ENCODE measurements around the gene TOR1AIP1.

Gene TOR1AIP1

GRCh38 chr1:179925922-179926849 lies 44.1 kb downstream of the TOR1AIP1 start:
- H3K4me3 ChIP-seq (ENCODE audit: low read depth, low read length): no peak overlapping the region
- no peak for TF ChIP-seq POLR2A (IDR thresholded peaks at IDR 0.05; ENCODE audit: extremely low read depth, insufficient read length)
- no peak for TF ChIP-seq MYC (IDR thresholded peaks at IDR 0.05; ENCODE audit: low read depth, low read length)
- TF ChIP-seq CTCF (IDR thresholded peaks at IDR 0.05; ENCODE audit: low read depth, low read length): no peak
- TF ChIP-seq MAX (IDR thresholded peaks at IDR 0.05; ENCODE audit: low read depth, low read length): no peak
- DNase-seq (ENCODE audit: low read depth): peak; percentile 49

GRCh38 chr1:179926850-179927205 lies 44.7 kb downstream of the TOR1AIP1 start:
- no peak overlapping the region for H3K4me3 ChIP-seq (ENCODE audit: low read depth, low read length)
- no peak for DNase-seq (ENCODE audit: low read depth)
- no peak for TF ChIP-seq MYC (IDR thresholded peaks at IDR 0.05; ENCODE audit: low read depth, low read length)
- TF ChIP-seq CTCF (IDR thresholded peaks at IDR 0.05; ENCODE audit: low read depth, low read length): no peak
- no peak for TF ChIP-seq POLR2A (IDR thresholded peaks at IDR 0.05; ENCODE audit: extremely low read depth, insufficient read length)
- TF ChIP-seq MAX (IDR thresholded peaks at IDR 0.05; ENCODE audit: low read depth, low read length): no peak

- no peak for DNase-seq (ENCODE audit: low read depth)
- TF ChIP-seq MYC (IDR thresholded peaks at IDR 0.05; ENCODE audit: low read depth, low read length) (no peak), POLR2A (IDR thresholded peaks at IDR 0.05; ENCODE audit: extremely low read depth, insufficient read length) (no peak), MAX (IDR thresholded peaks at IDR 0.05; ENCODE audit: low read depth, low read length) (no peak), CTCF (IDR thresholded peaks at IDR 0.05; ENCODE audit: low read depth, low read length) (no peak)
- H3K4me3 ChIP-seq (ENCODE audit: low read depth, low read length): no peak overlapping the region
Observed at GRCh38 chr1:179929955-179930798, 48.1 kb downstream of the TOR1AIP1 start.

- no peak for DNase-seq (ENCODE audit: low read depth)
- H3K4me3 ChIP-seq (ENCODE audit: low read depth, low read length): no peak overlapping the region
- no peak for TF ChIP-seq POLR2A (IDR thresholded peaks at IDR 0.05; ENCODE audit: extremely low read depth, insufficient read length)
- TF ChIP-seq MAX (IDR thresholded peaks at IDR 0.05; ENCODE audit: low read depth, low read length): no peak
- no peak for TF ChIP-seq CTCF (IDR thresholded peaks at IDR 0.05; ENCODE audit: low read depth, low read length)
- no peak for TF ChIP-seq MYC (IDR thresholded peaks at IDR 0.05; ENCODE audit: low read depth, low read length)
Observed at GRCh38 chr1:179930867-179931266, 48.8 kb downstream of the TOR1AIP1 start.

- H3K4me3 ChIP-seq (ENCODE audit: low read depth, low read length): no peak overlapping the region
- TF ChIP-seq MAX (IDR thresholded peaks at IDR 0.05; ENCODE audit: low read depth, low read length) (no peak), CTCF (IDR thresholded peaks at IDR 0.05; ENCODE audit: low read depth, low read length) (no peak), MYC (IDR thresholded peaks at IDR 0.05; ENCODE audit: low read depth, low read length) (no peak), POLR2A (IDR thresholded peaks at IDR 0.05; ENCODE audit: extremely low read depth, insufficient read length) (no peak)
- DNase-seq (ENCODE audit: low read depth): no peak
Observed at GRCh38 chr1:179933219-179933618, 51.1 kb downstream of the TOR1AIP1 start.

All from NB4 (cell line).